Medulla oblongata (tissue), 1 donor: ENCODE data around the gene ATP2A2.
"Not testable (repeated sequence)": the region's sequence is repeated elsewhere in the genome, so short reads cannot be mapped to it uniquely, and the experiment has no call there.

Experiments used
- DNase-seq: peaks from one replicate; pipeline ENCODE4 v3.0.0-alpha.2; 2015; ENCODE audit errors: extremely low spot score

The ATP2A2 gene

DNA sequence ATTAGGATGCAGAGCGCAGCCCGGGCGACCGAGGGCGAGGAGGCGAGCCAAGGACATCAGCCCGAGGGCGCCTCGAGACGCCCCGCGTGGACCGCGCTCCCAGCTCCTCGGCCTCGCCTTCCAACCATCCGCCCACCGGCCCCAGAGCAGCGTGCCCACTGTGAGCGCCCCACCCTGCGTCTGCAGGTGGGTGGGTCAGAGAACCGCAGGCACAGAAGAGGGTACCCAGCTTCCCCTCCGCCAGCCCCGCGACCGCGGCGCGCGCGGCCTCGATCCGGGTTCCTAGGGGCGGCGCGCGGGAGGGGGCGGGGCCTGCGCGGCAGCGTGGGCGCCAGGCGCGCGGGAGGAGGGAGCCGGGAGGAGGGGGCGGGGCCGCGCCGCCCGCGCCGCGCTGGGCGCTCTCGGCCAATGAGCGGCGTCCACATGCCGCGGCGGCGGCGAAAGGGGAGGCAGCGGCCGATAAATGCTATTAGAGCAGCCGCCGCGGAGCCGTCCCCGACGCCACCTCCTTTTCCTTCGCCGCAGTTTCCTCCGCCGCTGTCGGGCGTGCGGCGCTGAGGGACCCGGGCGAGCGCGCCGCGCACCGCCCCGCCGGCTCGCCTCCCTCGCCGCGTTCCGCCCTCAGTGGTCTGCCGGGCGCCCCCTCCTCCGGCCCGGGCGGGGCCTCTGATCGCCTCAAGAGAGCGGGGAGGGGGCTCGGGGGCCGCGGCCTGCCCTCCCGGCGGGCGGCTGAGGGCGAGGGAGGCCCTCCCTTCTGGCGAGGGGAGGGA is at the start of gene ATP2A2:
Gene ATP2A2 (plus strand): TSS at position 469 of the 770 bp plus-strand sequence. CDS start 543 bp downstream, outside the sequence.
- peak; percentile 93 for DNase-seq

DNA sequence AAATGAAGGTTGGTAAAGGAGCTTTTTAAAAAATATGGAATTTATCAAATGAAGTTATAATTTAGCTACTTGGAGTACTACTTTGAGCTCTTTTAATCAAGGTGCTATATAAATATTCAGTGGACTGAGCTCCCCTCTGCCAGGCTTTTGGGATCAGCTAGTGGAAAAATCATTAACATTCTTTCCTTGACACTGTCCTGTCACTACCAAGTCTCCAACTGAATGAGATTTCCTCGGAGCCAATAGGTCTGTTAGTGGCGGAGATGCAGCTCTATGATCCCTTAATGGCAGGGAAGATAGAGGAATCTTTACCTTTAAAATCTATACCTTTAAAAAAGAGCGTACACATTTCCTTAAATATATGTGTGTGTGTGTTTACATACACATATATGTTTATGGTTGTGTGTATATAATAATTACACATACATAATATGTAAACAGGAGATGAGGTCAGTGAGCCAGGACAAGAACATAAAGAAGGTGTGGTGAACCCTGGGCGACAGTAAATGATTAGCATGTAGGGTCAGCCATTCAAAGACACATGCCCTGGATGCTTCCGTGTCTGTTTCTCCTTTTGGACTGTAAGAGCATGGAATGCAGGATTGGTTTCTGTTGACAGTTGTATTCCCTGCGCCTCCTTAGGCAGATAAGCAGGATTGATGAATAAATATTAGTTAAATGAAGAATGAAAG is 47.7 kb upstream of the ATP2A2 start:
- no peak for DNase-seq

DNA sequence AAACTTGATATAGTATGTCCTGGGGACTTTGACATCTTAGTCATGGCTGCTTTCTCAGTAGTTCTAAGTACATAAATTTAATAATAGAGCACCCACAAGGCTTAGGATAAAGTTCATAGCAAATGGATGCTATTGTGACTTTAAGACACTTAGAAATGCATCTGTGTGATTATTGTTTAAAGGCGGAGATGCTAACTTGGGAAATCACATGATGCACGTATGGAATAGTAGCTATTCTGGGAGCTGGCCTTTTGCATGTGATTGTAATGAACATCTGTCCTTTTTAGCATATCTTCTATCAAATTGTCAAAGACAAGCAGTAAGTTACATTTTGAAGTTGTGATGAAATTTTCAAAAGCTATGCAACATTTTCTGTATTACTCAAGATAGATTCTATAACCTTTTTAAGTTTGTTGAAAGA is 46.7 kb upstream of the ATP2A2 start:
- no peak for DNase-seq

DNA sequence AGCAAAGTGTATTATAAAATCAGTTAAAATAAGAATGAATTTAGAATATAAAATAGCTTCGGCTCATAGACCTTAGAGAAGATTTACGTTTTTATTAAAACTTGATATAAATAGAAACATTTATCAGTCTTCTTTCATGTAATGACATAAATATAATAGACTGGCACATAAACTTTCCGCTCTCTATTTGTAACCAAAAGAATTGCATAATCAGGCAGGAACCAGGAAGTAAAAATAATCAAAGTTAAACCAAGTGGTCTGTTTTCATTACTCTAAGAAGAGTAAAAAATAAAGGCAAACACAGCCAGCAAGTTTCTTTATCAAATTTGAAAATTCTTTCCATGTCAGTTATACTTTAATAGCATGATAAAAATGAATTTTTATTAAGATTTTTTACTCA is 46.3 kb upstream of the ATP2A2 start:
- DNase-seq, result peak; percentile 27

DNA sequence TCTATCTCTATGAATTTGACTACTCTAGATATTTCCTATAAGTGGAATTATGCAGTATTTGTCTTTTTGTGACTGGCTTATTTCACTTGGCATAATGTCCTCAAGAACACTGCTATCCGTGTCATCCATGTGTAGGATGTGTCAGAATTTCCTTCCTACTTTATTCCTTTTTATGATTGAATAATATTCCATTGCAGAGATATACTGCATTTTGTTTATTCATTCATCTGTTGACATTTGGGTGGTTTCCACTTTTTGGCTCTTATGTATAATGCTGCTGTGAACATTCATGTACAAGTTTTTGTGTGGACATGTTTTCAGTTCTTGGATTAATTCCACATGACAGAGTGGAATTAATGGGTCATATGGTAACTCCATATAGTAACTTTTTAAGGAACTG is 45.7 kb upstream of the ATP2A2 start:
- no peak for DNase-seq

DNA sequence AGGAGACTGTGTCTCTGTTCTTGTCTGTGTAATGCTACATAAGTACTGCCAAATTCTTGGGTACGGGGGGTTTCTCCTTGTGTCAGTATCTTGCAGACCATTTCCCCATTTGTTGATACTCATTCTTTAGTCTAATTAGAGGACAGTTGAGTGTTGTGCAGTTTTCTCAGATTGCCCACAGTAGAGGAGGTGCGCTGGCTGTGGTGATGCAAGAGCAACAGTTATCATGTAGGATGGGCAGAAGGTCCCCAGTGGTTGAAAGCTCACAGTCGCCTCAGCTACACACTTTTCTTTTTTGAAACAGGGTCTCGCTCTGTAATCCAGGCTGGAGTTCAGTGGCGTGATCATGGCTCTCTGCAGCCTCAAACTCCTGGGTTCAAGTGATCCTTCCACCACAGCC is 37.8 kb upstream of the ATP2A2 start:
- no peak for DNase-seq

DNA sequence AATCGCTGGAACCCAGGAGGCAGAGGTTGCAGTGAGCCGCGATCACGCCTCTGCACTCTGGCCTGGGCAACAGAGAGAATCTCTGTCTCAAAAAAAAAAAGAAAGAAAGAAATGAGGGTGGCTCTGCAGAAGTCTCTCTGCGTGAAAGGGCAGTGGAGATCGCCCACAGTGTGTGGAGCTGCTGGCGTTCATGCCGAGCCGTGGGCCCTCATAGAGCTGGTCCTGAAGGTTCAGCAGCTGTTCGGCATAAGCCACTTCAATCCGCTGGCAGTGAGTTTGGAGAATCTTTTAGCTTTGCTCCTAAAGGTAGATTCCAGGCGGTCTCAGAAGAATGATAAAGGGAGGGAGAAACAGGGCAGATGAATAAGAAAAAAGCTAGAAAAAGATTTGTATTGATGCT is 36.7 kb upstream of the ATP2A2 start:
- no peak for DNase-seq

DNA sequence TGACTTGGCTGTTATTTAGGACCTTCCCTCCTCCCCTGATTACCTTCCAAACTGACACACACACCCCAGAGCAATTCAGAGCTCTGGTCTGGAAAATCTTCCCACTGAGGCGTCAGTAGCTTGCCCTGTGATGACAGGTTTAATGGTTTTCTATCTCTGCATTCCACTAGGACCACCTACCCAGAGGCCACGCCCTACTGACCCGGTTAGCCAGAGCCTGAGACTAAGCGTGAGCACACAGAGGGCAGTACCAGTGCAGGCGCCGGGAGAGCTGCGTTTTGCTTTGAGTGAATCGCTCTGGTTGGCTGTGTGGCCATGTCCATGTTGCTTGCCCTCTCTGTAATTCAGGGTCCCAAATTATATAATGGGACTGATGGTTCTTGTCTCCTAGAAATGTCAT is 36.2 kb upstream of the ATP2A2 start:
- no peak for DNase-seq

DNA sequence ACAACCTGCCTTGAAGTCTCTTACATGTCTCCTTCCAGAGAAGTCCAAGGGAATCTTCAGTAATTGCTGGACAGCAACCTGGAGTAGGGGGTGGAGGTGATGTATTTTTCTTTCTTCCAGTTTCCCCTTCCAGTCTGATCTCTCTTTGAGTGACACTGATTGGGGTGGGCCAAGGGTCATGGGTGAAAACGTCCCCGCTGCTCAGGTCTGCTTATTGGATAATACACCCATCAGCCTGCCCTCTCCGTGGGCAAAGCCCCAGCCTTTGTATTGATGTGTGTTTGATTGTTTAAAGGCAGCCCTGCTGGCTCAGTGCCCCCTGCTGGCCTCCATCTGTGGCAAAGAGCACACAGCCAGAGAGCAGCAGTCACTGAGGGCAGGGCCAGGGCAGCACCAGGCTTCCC is 35.7 kb upstream of the ATP2A2 start:
- no peak for DNase-seq

DNA sequence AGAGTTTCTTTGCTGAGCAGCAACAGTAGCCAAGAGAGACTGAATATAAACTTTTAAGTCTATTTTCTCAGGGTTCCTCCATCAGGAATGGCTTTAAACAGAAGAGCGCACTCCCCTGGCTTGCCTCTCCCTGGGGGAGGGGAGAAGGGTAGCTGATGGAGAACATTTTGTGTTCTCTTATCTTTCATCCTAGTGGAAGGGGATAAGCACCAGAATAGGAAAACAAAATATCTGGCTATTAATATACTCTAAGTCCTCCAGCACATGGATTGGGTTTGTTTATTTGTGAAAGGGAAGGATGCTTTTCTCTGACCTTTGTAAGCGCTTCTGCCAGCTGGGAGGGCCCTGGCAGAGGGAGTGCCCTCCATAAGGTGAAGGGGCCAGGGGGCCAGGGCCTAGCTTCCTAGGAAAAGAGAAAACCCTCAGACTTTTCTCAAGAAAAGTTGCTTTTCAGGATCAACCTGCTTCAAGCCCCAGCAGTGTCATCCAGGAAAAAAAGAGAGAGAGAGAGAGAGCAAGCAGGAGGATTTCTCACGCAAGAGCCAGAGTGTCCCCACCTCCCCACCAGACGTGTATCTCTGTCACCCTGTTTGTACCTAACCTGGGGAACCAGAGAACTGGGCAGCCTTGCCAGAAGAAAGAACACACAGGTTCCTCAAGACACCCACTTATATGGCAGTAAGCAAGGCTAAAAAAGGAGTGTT is 34.3 kb upstream of the ATP2A2 start:
- DNase-seq, result no peak

DNA sequence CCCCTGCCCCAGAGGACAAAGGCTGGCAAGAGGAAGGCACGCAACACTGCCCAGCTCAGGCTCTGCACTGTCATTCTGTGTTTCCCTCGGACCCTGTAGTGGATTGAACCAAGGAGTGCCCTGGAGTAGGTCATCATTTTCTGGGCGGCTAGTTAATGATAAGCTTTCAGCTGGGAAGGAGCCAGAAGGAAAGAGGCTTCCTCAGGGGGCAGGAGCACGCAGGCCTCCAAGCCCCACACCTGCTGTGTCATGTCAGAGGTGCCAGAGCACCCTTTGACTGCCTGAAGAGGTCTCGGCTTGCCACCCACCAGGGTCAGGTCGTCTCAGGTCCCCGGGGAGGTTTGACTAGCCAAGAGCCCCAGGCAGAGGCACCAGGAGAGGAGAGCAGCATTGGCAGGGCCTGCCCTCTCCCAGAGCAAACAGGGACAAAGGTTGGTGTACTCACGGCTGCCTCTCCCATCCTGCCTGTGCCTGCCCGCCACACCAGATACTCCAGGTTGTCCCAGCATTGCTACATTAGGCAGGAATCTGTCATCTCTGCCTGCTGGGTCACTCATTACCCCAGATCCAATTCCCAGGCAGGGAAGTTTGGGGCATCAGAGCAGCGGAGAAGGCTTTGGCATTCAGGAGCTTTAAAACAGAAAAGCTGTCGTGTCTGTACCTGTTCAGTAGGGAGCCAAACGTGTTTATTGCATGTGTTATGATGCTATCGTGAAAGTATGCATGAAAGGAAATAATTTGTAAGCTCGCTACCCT is 33.5 kb upstream of the ATP2A2 start:
- DNase-seq, result no peak

DNA sequence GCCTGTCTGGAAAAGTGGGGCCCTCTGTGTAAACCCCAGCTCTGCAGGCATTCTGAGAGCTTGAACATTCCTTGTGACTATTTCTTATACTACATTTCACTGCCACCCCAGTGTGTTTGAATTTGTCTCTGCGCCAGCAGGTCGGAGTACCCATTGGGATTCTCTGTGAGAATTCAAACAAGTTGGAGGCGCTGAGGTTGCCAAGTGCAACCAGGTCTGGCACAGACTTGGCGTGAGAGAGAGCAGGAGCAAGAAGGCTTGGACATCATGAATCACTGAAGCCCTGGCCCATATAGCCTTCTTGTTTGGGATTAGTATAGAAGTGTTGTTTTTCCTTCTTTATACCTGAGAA is 33.0 kb upstream of the ATP2A2 start:
- DNase-seq, result no peak

DNA sequence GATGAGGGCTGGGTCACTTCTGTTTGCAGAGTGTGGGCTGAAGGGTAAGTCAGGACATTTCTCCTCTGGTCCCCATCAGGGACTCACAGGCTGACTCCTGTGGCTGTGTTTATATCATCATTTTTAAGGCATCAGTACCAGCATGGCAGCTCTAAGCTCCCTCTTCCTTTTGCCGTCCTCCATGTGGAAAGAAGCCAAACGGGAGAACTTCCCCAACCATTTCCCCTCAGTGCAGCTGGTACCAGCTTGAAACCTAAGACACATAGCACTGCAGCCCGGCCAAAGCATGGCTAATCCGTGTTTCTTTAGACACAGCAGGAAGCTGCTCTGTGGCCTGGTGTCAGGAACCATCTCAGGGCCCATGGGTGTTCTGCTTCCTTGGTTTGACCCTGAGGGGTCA is 31.9 kb upstream of the ATP2A2 start:
- no peak for DNase-seq

DNA sequence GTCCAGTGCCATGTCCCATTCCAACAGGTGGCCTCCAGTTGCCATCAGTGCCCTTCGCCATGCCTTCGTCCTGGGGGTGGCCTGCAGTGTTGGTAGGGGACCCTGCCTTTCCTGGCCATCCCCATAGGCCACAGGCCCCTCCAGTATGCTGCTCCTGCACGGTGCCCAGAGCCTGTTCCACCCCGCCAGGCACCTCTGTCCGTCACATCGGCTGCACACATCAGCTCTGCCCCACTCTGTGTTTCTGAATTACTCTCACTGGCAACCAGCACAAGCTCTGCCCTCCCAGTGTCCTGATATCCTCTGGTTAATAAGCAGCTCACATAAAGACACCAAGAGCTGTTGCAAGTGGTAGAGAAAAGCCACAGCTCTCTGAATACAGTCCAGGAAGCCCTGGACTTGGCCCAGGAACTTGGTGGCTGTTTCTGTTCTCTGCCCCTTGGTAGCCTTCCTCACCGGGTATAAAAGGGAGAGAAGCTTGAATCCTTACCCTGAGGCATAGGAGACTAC is 31.3 kb upstream of the ATP2A2 start:
- peak; percentile 57 for DNase-seq

DNA sequence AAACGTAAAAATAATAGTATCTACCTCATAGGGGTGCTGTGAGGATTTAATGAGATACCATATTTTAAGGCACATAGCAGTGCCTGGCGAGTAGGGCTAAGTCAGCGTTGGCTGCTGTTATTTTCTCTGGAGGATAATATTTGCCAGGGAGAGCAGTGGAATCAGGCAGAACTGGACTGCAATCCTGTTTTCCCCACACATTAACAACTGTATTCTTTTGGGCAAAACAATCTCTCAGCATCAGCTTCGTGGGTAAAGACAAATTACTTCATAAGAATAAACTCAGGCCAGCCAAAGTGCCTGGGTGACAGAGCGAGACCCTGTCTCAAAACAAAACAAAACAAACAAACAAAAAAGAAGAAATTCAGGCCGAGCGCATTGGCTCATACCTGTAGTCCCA is 29.7 kb upstream of the ATP2A2 start:
- DNase-seq, result no peak

DNA sequence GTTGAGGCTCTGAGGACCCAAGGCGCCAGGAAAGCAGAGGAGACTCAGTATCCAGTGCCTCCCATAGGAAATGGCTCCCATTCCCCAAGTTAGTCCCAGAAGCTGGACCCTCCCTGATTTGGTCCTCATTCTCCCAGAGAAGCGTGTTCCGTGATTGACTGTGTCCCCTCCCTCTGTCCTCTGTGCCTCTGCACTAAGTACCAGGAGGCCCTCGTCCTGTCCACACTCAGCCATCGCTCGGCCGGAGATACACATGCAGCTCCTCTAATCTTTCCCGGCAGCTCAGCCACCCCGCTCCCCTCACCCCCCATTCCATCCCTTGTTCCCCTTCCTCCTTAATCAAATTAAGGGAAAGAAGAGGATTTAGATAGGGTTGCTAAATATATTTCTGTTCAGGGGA is 28.3 kb upstream of the ATP2A2 start:
- no peak for DNase-seq

DNA sequence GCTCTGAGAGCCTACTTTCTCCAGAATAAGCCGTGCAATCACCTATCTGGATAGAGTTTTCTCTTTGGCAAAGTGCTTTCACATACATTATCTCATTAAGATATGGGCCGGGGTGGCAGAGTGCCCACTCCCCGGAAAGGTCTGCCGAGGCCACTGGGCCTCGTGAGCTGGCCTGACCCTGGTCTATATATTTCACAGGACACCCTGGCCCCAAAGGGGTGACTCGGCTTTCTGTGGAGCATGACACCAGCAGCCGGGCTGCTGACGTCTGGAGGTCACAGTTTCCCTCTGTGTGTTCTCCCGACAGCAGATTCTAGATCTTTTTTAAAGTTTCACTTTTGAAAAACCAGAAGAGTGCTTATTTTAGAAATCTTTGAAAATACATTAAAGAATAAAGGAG is 27.9 kb upstream of the ATP2A2 start:
- DNase-seq, result peak; percentile 51

DNA sequence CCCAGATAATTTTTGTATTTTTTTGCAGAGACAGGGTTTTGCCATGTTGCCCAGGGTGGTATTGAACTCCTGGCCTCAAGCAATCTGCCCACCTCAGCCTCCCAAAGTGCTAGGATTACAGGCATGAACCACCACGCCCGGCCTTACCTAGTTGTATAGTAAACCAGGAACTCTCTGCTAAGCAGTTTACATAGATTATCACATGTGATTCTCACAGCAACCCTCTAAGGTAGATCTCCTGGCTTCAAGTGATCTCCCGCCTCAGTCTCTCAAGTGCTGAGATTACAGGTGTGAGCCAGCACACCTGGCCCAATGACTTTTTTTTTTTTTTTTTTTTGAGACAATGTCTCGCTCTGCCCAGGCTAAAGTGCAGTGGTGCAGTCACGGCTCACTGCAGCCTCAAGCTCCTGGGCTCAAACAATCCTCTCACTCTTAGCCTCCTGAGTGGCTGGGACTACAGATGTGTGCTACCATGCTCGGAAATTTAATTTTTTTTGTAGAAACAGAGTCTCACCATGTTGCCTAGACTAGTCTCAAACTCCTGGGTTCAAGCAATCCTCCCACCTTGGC is 26.0 kb upstream of the ATP2A2 start:
- DNase-seq, result no peak

DNA sequence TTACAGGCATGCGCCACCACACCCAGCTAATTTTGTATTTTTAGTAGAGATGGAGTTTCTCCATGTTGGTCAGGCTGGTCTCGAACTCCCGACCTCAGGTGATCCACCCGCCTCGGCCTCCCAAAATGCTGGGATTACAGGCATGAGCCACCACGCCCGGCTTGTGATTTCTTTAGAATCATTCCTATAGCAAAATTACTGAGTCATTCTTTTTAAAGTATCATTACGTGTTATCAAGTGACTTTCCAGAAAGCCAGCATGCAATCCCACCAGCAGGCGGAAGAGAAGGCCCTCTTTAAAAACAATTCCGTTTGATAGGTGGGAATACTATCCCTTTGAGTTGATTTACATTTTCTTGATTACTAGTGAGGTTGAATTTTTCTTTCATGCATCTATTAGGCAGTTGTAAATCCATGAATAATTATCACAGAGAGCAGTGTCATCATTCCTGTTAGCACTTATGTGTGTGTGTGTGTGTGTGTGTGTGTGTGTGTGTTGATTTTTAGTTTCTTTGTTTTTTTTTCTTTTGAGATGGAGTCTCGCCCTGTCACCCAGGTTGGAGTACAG is 25.1 kb upstream of the ATP2A2 start:
- DNase-seq, result not testable (repeated sequence)

DNA sequence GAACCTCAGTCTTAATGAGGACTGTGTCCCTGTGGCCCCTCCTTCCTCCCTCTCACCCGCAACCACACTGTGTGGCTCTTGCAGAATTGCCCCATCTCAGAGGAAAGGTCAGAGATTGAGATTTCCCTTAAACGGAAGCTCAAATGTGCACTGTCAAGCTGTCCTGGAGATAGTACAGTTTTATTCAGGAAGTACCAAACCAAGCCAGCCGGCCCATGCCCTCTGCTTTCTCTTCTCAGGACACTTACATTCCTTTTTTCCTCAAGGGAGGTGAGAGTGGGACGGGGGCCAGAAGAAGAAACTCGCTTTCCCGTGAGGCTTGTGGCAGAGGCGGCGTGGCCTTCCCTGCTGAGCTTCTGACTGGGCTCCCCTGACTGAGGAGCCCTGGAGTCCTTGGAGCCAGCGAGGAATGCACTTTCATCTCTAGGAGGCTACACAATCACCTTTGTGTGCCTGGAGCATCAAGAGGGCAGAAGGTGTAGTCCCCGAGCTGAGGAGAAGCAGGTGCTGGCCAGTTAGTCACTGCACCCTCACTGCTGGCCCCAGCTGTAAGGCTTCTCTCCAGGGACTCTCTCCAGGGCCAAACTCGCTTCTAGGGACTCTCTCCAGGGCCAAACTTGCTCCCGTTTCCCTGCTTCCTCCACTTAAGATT is 24.1 kb upstream of the ATP2A2 start:
- DNase-seq, result peak; percentile 46

DNA sequence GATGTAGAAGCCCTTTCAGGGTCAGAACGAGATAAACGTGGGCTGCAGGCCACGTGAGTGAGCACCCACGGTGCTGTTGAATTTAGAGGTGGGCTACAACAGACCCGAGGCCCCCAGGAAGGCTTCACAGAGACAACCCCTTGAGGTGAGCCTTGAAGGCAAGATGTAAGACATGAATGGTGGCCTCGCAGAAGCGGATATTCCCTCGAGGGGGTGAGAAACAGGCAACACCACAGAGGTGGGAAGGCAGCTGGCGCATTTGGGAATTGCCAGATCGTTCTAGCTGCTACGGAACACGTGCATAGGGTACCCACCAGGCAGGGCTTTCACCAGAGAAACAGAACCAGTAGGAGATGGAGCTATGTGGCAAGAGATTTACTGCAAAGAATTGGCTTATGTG is 22.6 kb upstream of the ATP2A2 start:
- DNase-seq, result no peak
